ENCODE data around the gene GRIK2.
"Not testable (repeated sequence)": the region's sequence is repeated elsewhere in the genome, so short reads cannot be mapped to it uniquely, and the experiment has no call there.

Gene GRIK2

GRCh38 chr6:101379926-101380325 lies 13.6 kb upstream of the GRIK2 start:
- TF ChIP-seq CTCF (conservative IDR thresholded peaks at IDR 0.05; ENCODE audit: low read depth, low read length) = no peak
- DNase-seq (ENCODE audit: low read depth) = no peak
- no peak overlapping the region for H3K4me3 ChIP-seq (ENCODE audit: low read length)

- TF ChIP-seq CTCF (conservative IDR thresholded peaks at IDR 0.05; ENCODE audit: low read depth, low read length) = no peak
- no peak overlapping the region for H3K4me3 ChIP-seq (ENCODE audit: low read length)
- no peak for DNase-seq (ENCODE audit: low read depth)
Measured at GRCh38 chr6:101380897-101381630, 12.4 kb upstream of the GRIK2 start.

GRCh38 chr6:101383747-101384146 lies 9.8 kb upstream of the GRIK2 start:
- not testable (repeated sequence) for DNase-seq (ENCODE audit: low read depth); H3K4me3 ChIP-seq (ENCODE audit: low read length)

DNA sequence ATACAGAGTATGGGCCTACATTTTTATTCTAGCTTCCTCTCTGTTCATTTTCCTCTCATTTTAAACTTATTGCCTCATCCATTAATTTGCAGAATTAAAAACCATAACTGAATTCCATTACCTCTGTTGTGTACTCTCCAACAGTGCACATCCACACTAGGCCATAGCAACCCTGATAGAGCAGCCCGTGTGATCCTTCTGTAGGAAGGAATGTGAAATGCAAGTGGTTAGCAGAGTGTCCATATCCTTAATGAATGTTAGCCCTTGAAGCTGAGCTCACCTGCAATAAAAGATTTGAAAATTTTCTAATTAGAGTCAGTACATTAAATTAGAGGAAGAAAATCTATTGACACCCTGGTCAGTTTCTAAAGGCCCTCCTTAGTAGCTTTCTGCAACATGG lies 6.5 kb upstream of the GRIK2 start:
- DNase-seq (ENCODE audit: low read depth) = no peak
- TF ChIP-seq CTCF (conservative IDR thresholded peaks at IDR 0.05; ENCODE audit: low read depth, low read length) = peak; percentile 50
- H3K4me3 ChIP-seq (ENCODE audit: low read length) = no peak overlapping the region

DNA sequence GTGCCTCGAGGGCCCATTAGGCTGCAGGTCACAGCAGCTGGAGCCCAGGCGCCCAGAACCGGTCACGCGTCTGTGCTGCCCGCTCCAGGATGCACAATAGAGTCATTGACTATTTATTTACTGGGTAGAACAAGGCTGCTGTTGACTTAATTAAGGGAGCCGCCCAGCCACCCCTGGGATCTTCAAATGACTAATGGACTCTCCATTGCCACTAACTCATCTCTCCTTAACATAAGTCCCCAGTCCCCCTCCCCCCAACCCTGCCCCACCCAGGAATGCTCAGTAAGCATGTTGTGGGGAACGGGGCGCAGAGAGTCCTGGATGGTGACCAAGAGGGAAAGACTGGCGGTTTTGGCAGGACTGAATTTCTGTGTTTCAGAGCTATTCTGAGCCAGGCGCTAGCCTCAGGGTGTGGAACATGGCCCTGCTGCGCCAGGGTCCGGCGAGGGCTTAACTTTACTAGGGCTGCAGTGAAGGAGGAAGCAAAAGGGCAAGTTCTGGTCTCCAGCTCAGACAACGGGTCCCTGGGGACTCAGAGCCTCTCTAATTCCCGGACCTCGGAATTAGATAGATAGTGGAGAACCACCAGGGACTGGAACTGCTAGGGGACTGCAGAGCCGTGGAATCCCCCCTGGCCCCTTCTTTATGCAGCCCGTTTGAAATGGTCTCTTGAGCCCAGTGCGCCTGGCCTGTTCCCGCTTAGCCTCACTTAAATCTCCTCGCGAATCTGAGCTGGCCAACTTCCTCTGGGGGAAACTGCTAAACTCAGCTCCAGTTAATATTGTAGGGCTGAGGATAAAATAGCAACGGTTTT lies 1.5 kb upstream of the GRIK2 start:
- peak overlapping the region; percentile 57 for H3K4me3 ChIP-seq (ENCODE audit: low read length)
- no peak for DNase-seq (ENCODE audit: low read depth)
- TF ChIP-seq CTCF (conservative IDR thresholded peaks at IDR 0.05; ENCODE audit: low read depth, low read length) = no peak

- H3K4me3 ChIP-seq (ENCODE audit: low read length) = peak overlapping the region; percentile 57
- TF ChIP-seq CTCF (conservative IDR thresholded peaks at IDR 0.05; ENCODE audit: low read depth, low read length) = no peak
- no peak for DNase-seq (ENCODE audit: low read depth)
Measured at GRCh38 chr6:101392586-101393230, 800 bp upstream of the GRIK2 start.

DNA sequence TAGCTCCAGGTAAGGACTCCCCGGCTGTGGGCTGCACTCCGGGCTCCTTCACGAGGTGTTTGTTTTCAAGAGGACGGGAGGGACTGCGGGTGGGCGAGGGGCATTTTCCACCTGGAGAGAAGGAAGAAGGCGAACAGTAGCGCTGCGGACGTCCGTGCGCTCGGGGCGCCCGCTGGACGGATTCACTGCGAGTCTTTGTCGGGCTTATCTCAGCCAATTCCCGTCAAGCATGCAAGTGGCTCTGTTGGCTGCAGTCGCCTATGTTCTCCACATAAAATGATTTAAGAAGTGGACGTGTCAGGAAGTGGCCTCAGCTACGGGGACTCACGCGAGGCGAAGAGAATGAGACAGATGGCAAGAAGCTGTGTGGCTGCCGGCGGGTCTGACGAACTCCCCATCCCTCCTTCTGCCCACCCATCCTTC lies 332 bp downstream of the GRIK2 start:
- DNase-seq (ENCODE audit: low read depth) = no peak
- TF ChIP-seq CTCF (conservative IDR thresholded peaks at IDR 0.05; ENCODE audit: low read depth, low read length) = no peak
- peak overlapping the region; percentile 57 for H3K4me3 ChIP-seq (ENCODE audit: low read length)
